LNCAP (cell line): ENCODE results near the gene CCDC81.

Experiments
- CTCF ChIP-seq: fragments of 450-650 bp; IDR thresholded peaks from 2 replicates; pipeline ENCODE4 v1.5.1; 2017; ENCODE audit warnings: mild to moderate bottlenecking

CCDC81 gene

GRCh38 chr11:86446163-86446923 lies 71.7 kb downstream of the CCDC81 start:
- no peak for TF ChIP-seq CTCF

GRCh38 chr11:86446924-86447285 lies 72.2 kb downstream of the CCDC81 start:
- no peak for TF ChIP-seq CTCF

- TF ChIP-seq CTCF = no peak
Observed at GRCh38 chr11:86447763-86448480, 73.2 kb downstream of the CCDC81 start.

GRCh38 chr11:86449993-86450629 lies 75.4 kb downstream of the CCDC81 start:
- no peak for TF ChIP-seq CTCF

- no peak for TF ChIP-seq CTCF
Observed at GRCh38 chr11:86453290-86454030, 78.8 kb downstream of the CCDC81 start.

- TF ChIP-seq CTCF = peak; percentile 84
Observed at GRCh38 chr11:86456075-86456939, 81.6 kb downstream of the CCDC81 start.
